ENCODE results near the gene SH3RF2.

The SH3RF2 gene

GRCh38 chr5:145999208-145999607 lies 62.8 kb downstream of the SH3RF2 start:
- H3K4me2 ChIP-seq (ENCODE audit: low read length), result no peak overlapping the region
- no peak overlapping the region for H4K5ac ChIP-seq (ENCODE audit: low read length)
- H3K79me1 ChIP-seq (ENCODE audit: low read length), result no peaks in the 10 kb centered on the region
- H2BK5ac ChIP-seq (ENCODE audit: low read length), result no peak overlapping the region
- H3K9ac ChIP-seq (ENCODE audit: low read length), result no peak overlapping the region
- no peak overlapping the region for H3K4me3 ChIP-seq (ENCODE audit: low read length)
- H3K18ac ChIP-seq (ENCODE audit: low read length), result no peak overlapping the region
- no peak for DNase-seq
- no peak overlapping the region for H3K56ac ChIP-seq (ENCODE audit: low read length)
- H3K4ac ChIP-seq (ENCODE audit: low read depth, low read length), result no peak overlapping the region
- H3K4me1 ChIP-seq (ENCODE audit: control insufficient read depth, low read depth, low read length), result no peaks in the 10 kb centered on the region
- no peak overlapping the region for H2BK15ac ChIP-seq (replicated peaks; ENCODE audit: low read depth)
- H3K23ac ChIP-seq (ENCODE audit: low read length), result no peak overlapping the region
- H3K27me3 ChIP-seq (ENCODE audit: insufficient read depth, low read length, poor library complexity), result no peaks in the 10 kb centered on the region
- H3K79me2 ChIP-seq (ENCODE audit: control insufficient read depth, insufficient read depth, low read length), result no peaks in the 10 kb centered on the region
- no peak overlapping the region for H4K8ac ChIP-seq (ENCODE audit: low read depth, low read length)
- no CpG with 5 or more reads among the region's 1 CpG for WGBS (ENCODE audit: extremely low coverage, insufficient coverage, low lambda C conversion rate)
- H3K27ac ChIP-seq (ENCODE audit: low read depth, low read length), result no peak overlapping the region
- H2AK5ac ChIP-seq (ENCODE audit: low read length), result no peak overlapping the region
- no peak overlapping the region for H2BK120ac ChIP-seq (ENCODE audit: low read depth, low read length)
- no peaks in the 10 kb centered on the region for H3K36me3 ChIP-seq (ENCODE audit: control insufficient read depth, insufficient read depth, low read length)

DNA sequence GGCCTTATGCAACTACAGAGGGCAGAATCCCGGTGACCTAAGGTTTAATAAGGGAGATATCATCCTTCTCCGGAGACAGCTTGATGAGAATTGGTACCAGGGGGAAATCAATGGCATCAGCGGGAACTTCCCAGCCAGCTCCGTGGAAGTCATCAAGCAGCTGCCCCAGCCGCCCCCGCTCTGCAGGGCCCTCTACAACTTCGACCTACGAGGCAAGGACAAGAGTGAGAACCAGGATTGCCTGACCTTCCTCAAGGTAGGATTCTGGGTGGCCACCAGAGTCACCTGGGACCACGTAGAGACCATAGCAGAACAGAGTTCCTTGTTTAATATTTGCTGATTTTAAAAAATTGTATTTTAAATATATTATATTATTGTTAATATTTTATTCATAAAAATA lies 63.7 kb downstream of the SH3RF2 start:
- DNase-seq, result no peak
- Histone ChIP-seq H3K56ac (ENCODE audit: low read length) (no peak overlapping the region), H3K9ac (ENCODE audit: low read length) (no peak overlapping the region), H2BK5ac (ENCODE audit: low read length) (no peak overlapping the region), H4K8ac (ENCODE audit: low read depth, low read length) (no peak overlapping the region), H4K5ac (ENCODE audit: low read length) (no peak overlapping the region), H3K18ac (ENCODE audit: low read length) (no peak overlapping the region), H3K4me2 (ENCODE audit: low read length) (no peak overlapping the region), H3K79me1 (ENCODE audit: low read length) (no peaks in the 10 kb centered on the region), H2BK15ac (replicated peaks; ENCODE audit: low read depth) (no peak overlapping the region), H3K79me2 (ENCODE audit: control insufficient read depth, insufficient read depth, low read length) (no peaks in the 10 kb centered on the region), H3K4ac (ENCODE audit: low read depth, low read length) (no peak overlapping the region), H2BK120ac (ENCODE audit: low read depth, low read length) (no peak overlapping the region), H3K4me1 (ENCODE audit: control insufficient read depth, low read depth, low read length) (no peaks in the 10 kb centered on the region), H3K4me3 (ENCODE audit: low read length) (no peak overlapping the region), H3K27me3 (ENCODE audit: insufficient read depth, low read length, poor library complexity) (no peaks in the 10 kb centered on the region), H3K23ac (ENCODE audit: low read length) (no peak overlapping the region), H3K27ac (ENCODE audit: low read depth, low read length) (no peak overlapping the region), H3K36me3 (ENCODE audit: control insufficient read depth, insufficient read depth, low read length) (no peaks in the 10 kb centered on the region), H2AK5ac (ENCODE audit: low read length) (no peak overlapping the region)
- no CpG with 5 or more reads among the region's 9 CpGs for WGBS (ENCODE audit: extremely low coverage, insufficient coverage, low lambda C conversion rate)

GRCh38 chr5:146001544-146002190 lies 65.3 kb downstream of the SH3RF2 start:
- Histone ChIP-seq H3K27ac (ENCODE audit: low read depth, low read length) (no peak overlapping the region), H3K4me1 (ENCODE audit: control insufficient read depth, low read depth, low read length) (no peaks in the 10 kb centered on the region), H3K56ac (ENCODE audit: low read length) (no peak overlapping the region), H3K4ac (ENCODE audit: low read depth, low read length) (no peak overlapping the region), H3K4me2 (ENCODE audit: low read length) (no peak overlapping the region), H3K23ac (ENCODE audit: low read length) (no peak overlapping the region), H2BK5ac (ENCODE audit: low read length) (no peak overlapping the region), H3K79me1 (ENCODE audit: low read length) (no peaks in the 10 kb centered on the region), H3K18ac (ENCODE audit: low read length) (no peak overlapping the region), H2BK15ac (replicated peaks; ENCODE audit: low read depth) (no peak overlapping the region), H4K5ac (ENCODE audit: low read length) (no peak overlapping the region), H4K8ac (ENCODE audit: low read depth, low read length) (no peak overlapping the region), H3K4me3 (ENCODE audit: low read length) (no peak overlapping the region), H3K79me2 (ENCODE audit: control insufficient read depth, insufficient read depth, low read length) (no peaks in the 10 kb centered on the region), H2BK120ac (ENCODE audit: low read depth, low read length) (no peak overlapping the region), H3K9ac (ENCODE audit: low read length) (no peak overlapping the region), H3K36me3 (ENCODE audit: control insufficient read depth, insufficient read depth, low read length) (no peaks in the 10 kb centered on the region), H3K27me3 (ENCODE audit: insufficient read depth, low read length, poor library complexity) (no peaks in the 10 kb centered on the region), H2AK5ac (ENCODE audit: low read length) (no peak overlapping the region)
- no peak for DNase-seq
- WGBS (ENCODE audit: extremely low coverage, insufficient coverage, low lambda C conversion rate), result no CpG with 5 or more reads among the region's 5 CpGs

DNA sequence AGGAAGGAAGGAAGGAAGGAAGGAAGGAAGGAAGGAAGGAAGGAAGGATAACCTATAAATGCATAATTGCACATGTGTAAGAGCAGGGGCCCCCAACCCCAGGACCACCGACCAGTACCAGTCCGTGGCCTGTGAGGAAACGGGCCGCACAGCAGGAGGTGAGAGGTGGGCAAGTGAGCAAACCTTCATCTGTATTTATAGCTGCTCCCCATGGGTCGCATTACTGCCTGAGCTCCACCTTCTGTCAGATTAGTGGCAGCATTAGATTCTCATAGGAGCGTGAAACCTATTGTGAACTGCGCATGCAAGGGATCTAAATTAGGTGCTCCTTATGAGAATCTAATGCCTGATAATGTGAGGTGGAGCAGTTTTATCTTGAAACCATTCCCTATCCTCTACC lies 66.1 kb downstream of the SH3RF2 start:
- H3K36me3 ChIP-seq (ENCODE audit: control insufficient read depth, insufficient read depth, low read length), result no peaks in the 10 kb centered on the region
- H3K4me2 ChIP-seq (ENCODE audit: low read length), result no peak overlapping the region
- no peak overlapping the region for H3K18ac ChIP-seq (ENCODE audit: low read length)
- no peaks in the 10 kb centered on the region for H3K79me2 ChIP-seq (ENCODE audit: control insufficient read depth, insufficient read depth, low read length)
- no peak overlapping the region for H2BK5ac ChIP-seq (ENCODE audit: low read length)
- no peak overlapping the region for H2AK5ac ChIP-seq (ENCODE audit: low read length)
- no peak for DNase-seq
- H2BK15ac ChIP-seq (replicated peaks; ENCODE audit: low read depth), result no peak overlapping the region
- H3K9ac ChIP-seq (ENCODE audit: low read length), result no peak overlapping the region
- H3K56ac ChIP-seq (ENCODE audit: low read length), result no peak overlapping the region
- H2BK120ac ChIP-seq (ENCODE audit: low read depth, low read length), result no peak overlapping the region
- WGBS (ENCODE audit: extremely low coverage, insufficient coverage, low lambda C conversion rate), result no CpG with 5 or more reads among the region's 7 CpGs
- no peak overlapping the region for H4K5ac ChIP-seq (ENCODE audit: low read length)
- H3K4me3 ChIP-seq (ENCODE audit: low read length), result no peak overlapping the region
- H3K23ac ChIP-seq (ENCODE audit: low read length), result no peak overlapping the region
- H3K4ac ChIP-seq (ENCODE audit: low read depth, low read length), result no peak overlapping the region
- H3K79me1 ChIP-seq (ENCODE audit: low read length), result no peaks in the 10 kb centered on the region
- no peaks in the 10 kb centered on the region for H3K4me1 ChIP-seq (ENCODE audit: control insufficient read depth, low read depth, low read length)
- H3K27ac ChIP-seq (ENCODE audit: low read depth, low read length), result no peak overlapping the region
- H4K8ac ChIP-seq (ENCODE audit: low read depth, low read length), result no peak overlapping the region
- H3K27me3 ChIP-seq (ENCODE audit: insufficient read depth, low read length, poor library complexity), result no peaks in the 10 kb centered on the region

DNA sequence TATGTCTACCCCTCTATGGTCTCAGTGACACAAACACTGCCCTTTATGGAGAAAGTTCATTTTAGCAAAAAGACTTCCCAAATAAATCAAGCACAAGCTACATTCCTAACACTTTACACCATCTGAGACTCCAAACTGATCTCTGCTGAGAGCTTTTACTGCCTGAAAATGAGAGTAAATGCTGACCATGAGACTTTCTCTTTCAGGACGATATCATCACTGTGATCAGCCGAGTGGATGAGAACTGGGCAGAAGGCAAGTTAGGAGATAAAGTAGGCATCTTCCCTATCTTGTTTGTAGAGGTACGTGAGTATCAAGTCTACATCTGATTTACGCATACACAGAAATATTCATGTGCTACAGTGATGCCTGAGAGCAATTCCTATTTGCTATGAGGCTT lies 67.5 kb downstream of the SH3RF2 start:
- no peak overlapping the region for H3K56ac ChIP-seq (ENCODE audit: low read length)
- H3K9ac ChIP-seq (ENCODE audit: low read length), result no peak overlapping the region
- no peak overlapping the region for H2BK15ac ChIP-seq (replicated peaks; ENCODE audit: low read depth)
- no peaks in the 10 kb centered on the region for H3K79me2 ChIP-seq (ENCODE audit: control insufficient read depth, insufficient read depth, low read length)
- no peak overlapping the region for H2BK120ac ChIP-seq (ENCODE audit: low read depth, low read length)
- no peak overlapping the region for H2BK5ac ChIP-seq (ENCODE audit: low read length)
- H3K4me1 ChIP-seq (ENCODE audit: control insufficient read depth, low read depth, low read length), result no peaks in the 10 kb centered on the region
- no peak overlapping the region for H4K5ac ChIP-seq (ENCODE audit: low read length)
- no peak overlapping the region for H4K8ac ChIP-seq (ENCODE audit: low read depth, low read length)
- no CpG with 5 or more reads among the region's 4 CpGs for WGBS (ENCODE audit: extremely low coverage, insufficient coverage, low lambda C conversion rate)
- no peaks in the 10 kb centered on the region for H3K27me3 ChIP-seq (ENCODE audit: insufficient read depth, low read length, poor library complexity)
- no peak overlapping the region for H3K18ac ChIP-seq (ENCODE audit: low read length)
- no peak overlapping the region for H3K4me2 ChIP-seq (ENCODE audit: low read length)
- DNase-seq, result no peak
- H3K36me3 ChIP-seq (ENCODE audit: control insufficient read depth, insufficient read depth, low read length), result no peaks in the 10 kb centered on the region
- no peak overlapping the region for H2AK5ac ChIP-seq (ENCODE audit: low read length)
- H3K4ac ChIP-seq (ENCODE audit: low read depth, low read length), result no peak overlapping the region
- H3K79me1 ChIP-seq (ENCODE audit: low read length), result no peaks in the 10 kb centered on the region
- no peak overlapping the region for H3K4me3 ChIP-seq (ENCODE audit: low read length)
- H3K23ac ChIP-seq (ENCODE audit: low read length), result no peak overlapping the region
- H3K27ac ChIP-seq (ENCODE audit: low read depth, low read length), result no peak overlapping the region

DNA sequence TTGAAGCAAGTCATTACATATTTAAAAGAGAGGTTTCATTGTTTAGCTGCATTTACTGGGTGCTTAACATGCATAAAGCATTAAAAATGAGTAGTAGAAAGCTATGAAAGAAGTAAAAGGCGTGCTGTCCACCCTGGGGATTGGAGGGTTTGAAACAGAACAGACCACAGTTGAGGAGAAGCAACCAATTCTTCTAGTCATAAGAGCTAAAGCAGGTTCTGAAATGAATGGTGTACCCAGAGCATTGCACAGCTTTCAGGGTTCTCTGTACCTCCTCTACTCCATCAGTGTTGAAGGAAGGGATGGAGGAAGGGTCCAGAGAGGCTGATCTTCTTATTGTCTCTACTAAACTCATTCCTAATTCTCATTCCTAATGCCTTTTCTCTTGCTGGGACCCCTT lies 68.9 kb downstream of the SH3RF2 start:
- H3K9ac ChIP-seq (ENCODE audit: low read length), result no peak overlapping the region

More for the DNA sequence above, 68.9 kb downstream of the SH3RF2 start:
- Histone ChIP-seq H3K36me3 (ENCODE audit: control insufficient read depth, insufficient read depth, low read length) (no peaks in the 10 kb centered on the region), H3K79me2 (ENCODE audit: control insufficient read depth, insufficient read depth, low read length) (no peaks in the 10 kb centered on the region), H3K23ac (ENCODE audit: low read length) (no peak overlapping the region), H3K4me3 (ENCODE audit: low read length) (no peak overlapping the region), H2AK5ac (ENCODE audit: low read length) (no peak overlapping the region), H3K27ac (ENCODE audit: low read depth, low read length) (no peak overlapping the region), H4K8ac (ENCODE audit: low read depth, low read length) (no peak overlapping the region), H3K18ac (ENCODE audit: low read length) (no peak overlapping the region), H3K4ac (ENCODE audit: low read depth, low read length) (no peak overlapping the region), H2BK5ac (ENCODE audit: low read length) (no peak overlapping the region), H2BK15ac (replicated peaks; ENCODE audit: low read depth) (no peak overlapping the region), H2BK120ac (ENCODE audit: low read depth, low read length) (no peak overlapping the region), H3K79me1 (ENCODE audit: low read length) (no peaks in the 10 kb centered on the region), H3K4me2 (ENCODE audit: low read length) (no peak overlapping the region), H3K27me3 (ENCODE audit: insufficient read depth, low read length, poor library complexity) (no peaks in the 10 kb centered on the region), H4K5ac (ENCODE audit: low read length) (no peak overlapping the region), H3K56ac (ENCODE audit: low read length) (no peak overlapping the region), H3K4me1 (ENCODE audit: control insufficient read depth, low read depth, low read length) (no peaks in the 10 kb centered on the region)
- no CpG with 5 or more reads among the region's 1 CpG for WGBS (ENCODE audit: extremely low coverage, insufficient coverage, low lambda C conversion rate)
- no peak for DNase-seq
